SK-N-SH treated with all-trans-retinoic acid at 6 μM for 48 hours (cell line): ENCODE measurements around the gene OSGIN1.

Experiments used
- ATAC-seq: fragments of 200-7000 bp; cut with Tn5 transposase; 3 replicates; pipeline ENCODE4 v1.9.1; 2020; ENCODE audit warnings: mild to moderate bottlenecking, moderate library complexity
- BACH2 ChIP-seq: fragments of 250-450 bp; sonication (Bioruptor Pico); IDR thresholded peaks from 2 replicates; pipeline ENCODE4 v1.9.0; 2021; ENCODE audit warnings: mild to moderate bottlenecking, borderline replicate concordance
- CREB5 ChIP-seq: fragments of 250-450 bp; sonication (Bioruptor Pico); IDR thresholded peaks from 2 replicates; pipeline ENCODE4 v1.5.1; 2020; ENCODE audit warnings: low read depth, mild to moderate bottlenecking, moderate library complexity
- CSDC2 ChIP-seq: fragments of 250-450 bp; sonication (Bioruptor Pico); IDR thresholded peaks from 2 replicates; pipeline ENCODE4 v1.5.0; 2020; ENCODE audit warnings: mild to moderate bottlenecking, moderate library complexity
- ESRRG ChIP-seq: fragments of 250-450 bp; sonication (Bioruptor Pico); IDR thresholded peaks from 2 replicates; pipeline ENCODE4 v1.6.1; 2021; ENCODE audit warnings: mild to moderate bottlenecking
- GLIS3 ChIP-seq: fragments of 250-450 bp; sonication (Bioruptor Pico); IDR thresholded peaks from 2 replicates; pipeline ENCODE4 v1.5.0; 2020; ENCODE audit warnings: mild to moderate bottlenecking, moderate library complexity
- ISL1 ChIP-seq: fragments of 250-450 bp; sonication (Bioruptor Pico); IDR thresholded peaks from 2 replicates; pipeline ENCODE4 v2.1.2; 2022; ENCODE audit warnings: mild to moderate bottlenecking, moderate library complexity
- OSR1 ChIP-seq: fragments of 250-450 bp; sonication (Bioruptor Pico); IDR thresholded peaks from 2 replicates; pipeline ENCODE4 v1.8.0; 2022; ENCODE audit warnings: moderate library complexity, mild to moderate bottlenecking, inconsistent platforms
- PATZ1 ChIP-seq: fragments of 250-450 bp; sonication (Bioruptor Pico); IDR thresholded peaks from 2 replicates; pipeline ENCODE4 v1.8.0; 2020; ENCODE audit warnings: mild to moderate bottlenecking, moderate library complexity, borderline replicate concordance
- PPARA ChIP-seq: fragments of 250-450 bp; sonication (Bioruptor Pico); IDR thresholded peaks from 2 replicates; pipeline ENCODE4 v1.5.0; 2020; ENCODE audit warnings: mild to moderate bottlenecking, borderline replicate concordance
- RARB ChIP-seq: fragments of 250-450 bp; sonication (Bioruptor Pico); IDR thresholded peaks from 2 replicates; pipeline ENCODE4 v1.8.0; 2021; ENCODE audit warnings: mild to moderate bottlenecking, moderate library complexity
- SNAI2 ChIP-seq: fragments of 250-450 bp; sonication (Bioruptor Pico); IDR thresholded peaks from 2 replicates; pipeline ENCODE4 v1.5.0; 2020; ENCODE audit warnings: mild to moderate bottlenecking, moderate library complexity
- TCF4 ChIP-seq: fragments of 250-450 bp; sonication (Bioruptor Pico); IDR thresholded peaks from 2 replicates; pipeline ENCODE4 v1.8.0; 2021; ENCODE audit warnings: mild to moderate bottlenecking, moderate library complexity, borderline replicate concordance
- TOX ChIP-seq: fragments of 250-450 bp; sonication (Bioruptor Pico); IDR thresholded peaks from 2 replicates; pipeline ENCODE4 v1.8.0; 2021; ENCODE audit warnings: mild to moderate bottlenecking, moderate library complexity, borderline replicate concordance
- TSHZ2 ChIP-seq: fragments of 250-450 bp; sonication (Bioruptor Pico); IDR thresholded peaks from 2 replicates; pipeline ENCODE4 v1.5.0; 2020; ENCODE audit warnings: mild to moderate bottlenecking, moderate library complexity
- ZFP3 ChIP-seq: fragments of 250-450 bp; sonication (Bioruptor Pico); IDR thresholded peaks from 2 replicates; pipeline ENCODE4 v1.5.0; 2020; ENCODE audit warnings: mild to moderate bottlenecking, moderate library complexity
- ZFP30 ChIP-seq: fragments of 450-650 bp; formaldehyde crosslinking; IDR thresholded peaks from 2 replicates; pipeline ENCODE4 v1.5.0; 2022; ENCODE audit warnings: mild to moderate bottlenecking, moderate library complexity
- ZNF565 ChIP-seq: fragments of 450-650 bp; formaldehyde crosslinking; conservative IDR thresholded peaks from 2 replicates; pipeline ENCODE4 v1.5.0; 2020; ENCODE audit warnings: low read depth, mild to moderate bottlenecking, moderate library complexity
- ZNF70 ChIP-seq: fragments of 450-650 bp; formaldehyde crosslinking; IDR thresholded peaks from 2 replicates; pipeline ENCODE4 v1.5.0; 2020; ENCODE audit warnings: mild to moderate bottlenecking, moderate library complexity
- ZNF8 ChIP-seq: fragments of 450-650 bp; formaldehyde crosslinking; IDR thresholded peaks from 2 replicates; pipeline ENCODE4 v1.5.0; 2020; ENCODE audit warnings: mild to moderate bottlenecking, moderate library complexity
- TF ChIP-seq, protein P1 (sequence below): fragments of 250-450 bp; sonication (Bioruptor Pico); IDR thresholded peaks from 2 replicates; pipeline ENCODE4 v1.5.1; 2021; ENCODE audit warnings: mild to moderate bottlenecking, moderate library complexity

Gene OSGIN1

DNA sequence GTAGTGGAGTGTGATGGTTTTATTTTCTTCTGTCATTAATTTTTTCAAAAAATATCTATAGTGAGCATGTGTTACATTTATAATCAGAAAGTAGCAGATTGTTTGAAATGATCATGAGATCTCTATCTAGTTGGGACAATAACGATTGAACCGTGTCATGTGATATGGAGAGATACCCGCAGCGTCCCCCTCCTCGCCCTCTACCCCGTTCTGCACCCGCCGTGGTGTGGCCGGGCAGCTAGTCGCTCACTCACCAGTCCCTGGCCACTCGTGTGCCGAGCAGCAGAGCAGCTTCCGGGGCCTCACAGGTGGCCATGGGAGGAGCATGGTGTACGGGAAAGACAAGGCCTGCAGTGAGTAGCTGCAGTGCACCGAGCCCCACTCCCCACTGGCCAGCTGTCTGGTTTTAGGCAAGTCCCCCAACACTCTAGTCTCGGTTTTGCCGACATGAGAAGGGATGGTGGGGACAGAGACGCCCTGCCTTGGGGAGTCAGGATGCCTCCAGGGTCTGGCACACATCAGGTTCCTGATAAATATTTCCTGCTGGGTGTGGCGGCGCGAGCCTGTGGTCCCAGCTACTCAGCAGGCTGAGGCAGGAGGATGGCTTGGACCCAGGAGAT, 38.8 kb upstream of the OSGIN1 start:
- TF ChIP-seq ESRRG (no peak), ZNF8 (CRISPR knock-in tag) (no peak), ZFP3 (CRISPR knock-in tag) (no peak), CREB5 (CRISPR knock-in tag) (no peak), CSDC2 (CRISPR knock-in tag) (no peak), ISL1 (CRISPR knock-in tag) (no peak), TCF4 (CRISPR knock-in tag) (no peak), ZFP30 (CRISPR knock-in tag) (no peak), SNAI2 (CRISPR knock-in tag) (no peak), BACH2 (CRISPR knock-in tag) (no peak), RARB (CRISPR knock-in tag) (no peak), OSR1 (CRISPR knock-in tag) (no peak), PPARA (no peak), GLIS3 (CRISPR knock-in tag) (no peak), TOX (no peak)
- TF ChIP-seq, protein P1, sequence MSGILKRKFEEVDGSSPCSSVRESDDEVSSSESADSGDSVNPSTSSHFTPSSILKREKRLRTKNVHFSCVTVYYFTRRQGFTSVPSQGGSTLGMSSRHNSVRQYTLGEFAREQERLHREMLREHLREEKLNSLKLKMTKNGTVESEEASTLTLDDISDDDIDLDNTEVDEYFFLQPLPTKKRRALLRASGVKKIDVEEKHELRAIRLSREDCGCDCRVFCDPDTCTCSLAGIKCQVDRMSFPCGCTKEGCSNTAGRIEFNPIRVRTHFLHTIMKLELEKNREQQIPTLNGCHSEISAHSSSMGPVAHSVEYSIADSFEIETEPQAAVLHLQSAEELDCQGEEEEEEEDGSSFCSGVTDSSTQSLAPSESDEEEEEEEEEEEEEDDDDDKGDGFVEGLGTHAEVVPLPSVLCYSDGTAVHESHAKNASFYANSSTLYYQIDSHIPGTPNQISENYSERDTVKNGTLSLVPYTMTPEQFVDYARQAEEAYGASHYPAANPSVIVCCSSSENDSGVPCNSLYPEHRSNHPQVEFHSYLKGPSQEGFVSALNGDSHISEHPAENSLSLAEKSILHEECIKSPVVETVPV (CRISPR knock-in tag): no peak
- ATAC-seq: no peak

DNA sequence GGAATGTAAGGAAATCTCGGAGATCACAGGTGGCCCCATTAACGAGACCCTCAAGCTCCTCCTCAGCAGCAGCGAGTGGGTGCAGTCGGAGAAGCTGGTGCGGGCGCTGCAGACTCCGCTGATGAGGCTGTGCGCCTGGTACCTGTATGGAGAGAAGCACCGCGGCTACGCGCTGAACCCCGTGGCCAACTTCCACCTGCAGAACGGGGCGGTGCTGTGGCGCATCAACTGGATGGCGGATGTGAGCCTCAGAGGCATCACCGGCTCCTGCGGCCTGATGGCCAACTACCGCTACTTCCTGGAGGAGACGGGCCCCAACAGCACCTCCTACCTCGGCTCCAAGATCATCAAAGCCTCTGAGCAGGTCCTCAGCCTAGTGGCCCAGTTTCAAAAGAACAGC, 38.0 kb upstream of the OSGIN1 start:
- ATAC-seq: no peak
- TF ChIP-seq ZFP30 (CRISPR knock-in tag) (no peak), TSHZ2 (CRISPR knock-in tag) (no peak)
- TF ChIP-seq, protein P1 (CRISPR knock-in tag): no peak

- TF ChIP-seq ZNF70: no peak
- no peak for TF ChIP-seq BACH2 (CRISPR knock-in tag)
- no peak for TF ChIP-seq ISL1 (CRISPR knock-in tag)
- TF ChIP-seq, protein P1 (CRISPR knock-in tag): no peak
- no peak for TF ChIP-seq OSR1 (CRISPR knock-in tag)
- TF ChIP-seq ZNF565: no peak
- no peak for TF ChIP-seq TCF4 (CRISPR knock-in tag)
- TF ChIP-seq CSDC2 (CRISPR knock-in tag): no peak
- TF ChIP-seq ZFP30 (CRISPR knock-in tag): no peak
- TF ChIP-seq PATZ1 (CRISPR knock-in tag): no peak
- no peak for TF ChIP-seq ESRRG
- TF ChIP-seq ZFP3 (CRISPR knock-in tag): no peak
- no peak for TF ChIP-seq TOX
- TF ChIP-seq PPARA: no peak
- no peak for TF ChIP-seq CREB5 (CRISPR knock-in tag)
- no peak for TF ChIP-seq GLIS3 (CRISPR knock-in tag)
- TF ChIP-seq SNAI2 (CRISPR knock-in tag): no peak
Measured at GRCh38 chr16:83915491-83915890, 37.5 kb upstream of the OSGIN1 start.

More at GRCh38 chr16:83915491-83915890, 37.5 kb upstream of the OSGIN1 start:
- ATAC-seq: no peak
